ENCODE data around the gene KANK2.
"Not testable (repeated sequence)": the region's sequence is repeated elsewhere in the genome, so short reads cannot be mapped to it uniquely, and the experiment has no call there.

The KANK2 gene

DNA sequence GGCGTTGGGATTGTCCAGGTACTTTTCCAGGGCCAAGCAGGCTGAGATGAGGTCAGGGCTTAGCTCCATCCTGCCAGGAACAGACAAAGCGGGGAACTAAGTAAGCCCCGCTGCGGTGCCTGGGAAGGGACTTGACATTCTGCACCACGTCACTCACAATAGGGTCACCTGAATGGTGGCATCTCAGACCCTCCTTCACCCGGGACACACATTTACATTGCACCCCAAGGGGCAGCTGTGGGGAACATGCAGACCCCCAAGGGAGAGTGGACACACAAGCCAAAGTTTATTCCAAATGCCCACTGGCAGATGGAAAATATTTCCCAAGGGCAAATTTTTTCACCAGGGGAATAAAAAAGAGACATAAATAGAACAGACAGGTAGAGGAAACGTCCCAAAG is 21.4 kb downstream of the KANK2 start:
- no peak for DNase-seq (ENCODE audit: low read depth in 3 of 3, low spot score in 1 of 3)

DNA sequence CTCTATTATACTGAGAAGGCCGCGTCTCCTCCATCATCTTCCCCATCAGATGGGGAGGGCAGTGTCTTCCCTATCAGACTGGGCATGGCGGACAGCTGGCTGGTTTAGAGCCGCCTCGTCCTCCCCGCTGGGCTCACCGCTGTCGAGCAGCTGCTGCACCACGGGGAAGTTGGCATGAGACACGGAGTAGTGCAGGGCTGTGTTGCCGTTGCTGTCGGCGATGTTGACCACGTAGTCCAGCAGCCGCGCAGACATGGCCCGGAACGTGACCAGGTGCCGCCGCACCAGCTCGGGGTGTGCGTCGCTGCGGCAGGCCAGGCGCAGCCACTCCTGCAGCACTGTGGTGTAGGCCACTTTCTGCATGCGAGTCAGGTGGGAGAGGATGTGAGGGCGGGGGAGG is 23.0 kb downstream of the KANK2 start:
- no peak for DNase-seq (ENCODE audit: low read depth in 3 of 3, low spot score in 1 of 3)

DNA sequence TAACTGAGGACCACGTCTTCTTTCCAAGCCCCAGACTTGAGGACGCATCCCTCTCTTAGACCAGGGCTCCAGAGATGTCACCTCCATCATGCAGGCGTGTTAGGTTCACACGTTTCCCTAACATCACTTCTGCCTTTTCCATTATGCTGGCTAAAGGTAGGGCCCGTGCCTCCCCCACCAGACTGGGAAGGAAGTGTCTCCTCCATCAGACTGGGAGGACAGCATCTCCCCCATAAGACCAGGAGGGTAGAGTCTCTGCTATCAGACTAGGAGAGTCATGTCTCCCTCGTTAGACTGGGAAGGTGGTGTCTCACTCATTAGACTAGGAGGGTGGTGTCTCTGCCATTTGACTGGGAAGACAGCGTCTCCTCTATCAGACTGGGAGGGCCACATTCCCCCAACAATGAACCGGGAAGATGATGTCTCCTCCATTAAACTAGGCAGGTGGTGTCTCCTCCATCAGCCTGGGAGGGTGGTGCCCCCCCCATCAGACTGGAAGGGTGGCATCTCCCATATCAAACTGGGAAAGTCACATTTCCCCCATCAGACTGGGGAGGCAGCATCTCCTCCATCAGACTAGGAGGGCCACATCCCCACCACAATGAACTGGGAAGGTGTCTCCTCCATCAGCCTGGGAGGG is 23.7 kb downstream of the KANK2 start:
- DNase-seq (ENCODE audit: low read depth in 3 of 3, low spot score in 1 of 3): no peak

DNA sequence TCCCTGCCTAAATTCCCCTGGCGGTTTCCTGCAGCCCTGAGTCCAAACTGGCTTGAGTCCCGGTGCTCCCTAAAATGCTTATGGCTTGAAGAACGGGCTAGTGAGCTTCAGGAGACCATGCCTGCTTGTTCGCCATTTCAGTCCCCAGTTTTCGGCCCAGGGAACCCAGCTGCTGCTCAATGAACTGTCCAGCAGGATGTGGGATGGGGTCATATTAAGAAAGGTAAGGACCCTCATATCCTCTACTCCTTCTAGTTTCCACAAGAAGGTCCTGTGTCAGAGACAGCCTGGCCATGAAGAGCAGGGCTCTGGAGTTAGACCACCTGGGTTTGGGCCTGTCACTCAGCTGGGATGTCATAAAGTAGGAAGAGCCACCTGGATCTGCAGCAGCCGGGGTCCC is 24.8 kb downstream of the KANK2 start:
- no peak for DNase-seq (ENCODE audit: low read depth in 3 of 3, low spot score in 1 of 3)

DNA sequence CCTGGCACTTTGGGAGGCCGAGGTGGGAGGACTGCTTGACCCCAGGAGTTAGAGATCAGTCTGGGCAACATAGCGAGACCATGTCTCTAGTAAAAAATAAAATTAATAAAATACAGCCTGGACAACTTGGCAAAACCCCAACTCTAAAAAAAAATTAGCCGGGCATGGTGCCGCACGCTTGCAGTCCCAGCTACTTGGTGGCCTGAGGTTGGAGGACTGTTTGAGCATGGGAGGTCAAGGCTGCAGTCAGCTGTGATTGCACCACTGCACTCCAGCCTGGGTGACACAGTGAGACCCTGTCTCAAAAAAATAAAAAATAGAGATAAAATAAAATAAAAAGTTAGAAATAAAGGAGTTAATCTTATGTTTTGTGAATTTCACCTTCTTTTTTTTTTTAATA is 26.2 kb downstream of the KANK2 start:
- DNase-seq (ENCODE audit: low read depth in 3 of 3, low spot score in 1 of 3): no peak

DNA sequence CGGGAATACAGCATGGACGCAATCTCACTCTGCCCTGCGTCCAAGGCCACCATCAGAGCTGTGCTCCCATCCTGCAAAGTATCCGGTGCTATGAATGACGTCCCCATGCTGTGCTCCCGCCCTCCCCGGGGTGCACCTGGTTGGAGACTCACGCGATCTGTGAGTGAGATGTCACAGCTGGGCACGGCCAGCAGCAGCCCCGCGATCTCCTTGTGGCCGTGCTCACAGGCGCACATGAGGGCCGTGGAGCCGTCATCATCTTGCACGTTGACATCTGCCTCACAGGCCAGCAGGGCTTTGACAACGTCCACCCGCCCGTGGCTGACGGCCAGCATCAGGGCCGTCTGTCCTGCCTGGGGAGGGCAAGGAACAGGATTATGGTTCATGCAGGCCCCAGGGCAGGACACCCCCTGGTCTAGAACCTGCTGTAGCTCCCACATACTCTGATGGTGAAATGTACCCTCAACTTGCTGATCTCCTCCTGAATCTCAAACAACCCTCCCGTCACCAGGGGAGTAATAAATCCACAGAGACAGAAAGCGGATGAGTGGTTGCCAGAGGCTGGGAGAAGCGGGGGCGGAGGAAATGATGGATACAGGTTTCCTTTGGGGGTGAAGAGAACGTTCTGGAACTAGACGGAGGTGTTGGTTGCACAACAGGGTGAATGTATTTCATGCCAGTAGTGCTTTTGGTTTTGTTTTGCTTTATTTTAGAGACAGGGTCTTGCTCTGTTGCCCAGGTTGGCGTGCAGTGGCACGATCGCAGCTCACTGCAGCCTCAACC is 27.3 kb downstream of the KANK2 start:
- DNase-seq (ENCODE audit: low read depth in 3 of 3, low spot score in 1 of 3): no peak

DNA sequence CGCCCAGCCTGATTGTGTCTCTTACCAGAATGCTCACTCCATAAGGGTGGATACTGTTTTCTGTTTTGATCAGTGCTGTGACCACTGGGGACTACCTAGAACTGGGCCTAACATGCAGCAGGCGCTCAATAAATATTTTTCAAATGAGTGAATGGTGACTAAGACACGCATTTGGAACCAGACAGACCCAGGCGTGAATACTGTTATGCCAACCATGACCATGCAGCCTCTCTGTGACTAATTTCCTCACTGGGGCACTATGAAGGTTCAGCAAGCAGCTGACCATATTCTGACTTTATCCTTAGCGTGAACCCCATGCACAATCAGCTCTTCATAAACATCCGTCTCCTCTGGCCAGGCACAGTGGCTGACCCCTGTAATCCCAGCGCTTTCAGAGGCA is 28.8 kb downstream of the KANK2 start:
- DNase-seq (ENCODE audit: low read depth in 3 of 3, low spot score in 1 of 3): no peak

DNA sequence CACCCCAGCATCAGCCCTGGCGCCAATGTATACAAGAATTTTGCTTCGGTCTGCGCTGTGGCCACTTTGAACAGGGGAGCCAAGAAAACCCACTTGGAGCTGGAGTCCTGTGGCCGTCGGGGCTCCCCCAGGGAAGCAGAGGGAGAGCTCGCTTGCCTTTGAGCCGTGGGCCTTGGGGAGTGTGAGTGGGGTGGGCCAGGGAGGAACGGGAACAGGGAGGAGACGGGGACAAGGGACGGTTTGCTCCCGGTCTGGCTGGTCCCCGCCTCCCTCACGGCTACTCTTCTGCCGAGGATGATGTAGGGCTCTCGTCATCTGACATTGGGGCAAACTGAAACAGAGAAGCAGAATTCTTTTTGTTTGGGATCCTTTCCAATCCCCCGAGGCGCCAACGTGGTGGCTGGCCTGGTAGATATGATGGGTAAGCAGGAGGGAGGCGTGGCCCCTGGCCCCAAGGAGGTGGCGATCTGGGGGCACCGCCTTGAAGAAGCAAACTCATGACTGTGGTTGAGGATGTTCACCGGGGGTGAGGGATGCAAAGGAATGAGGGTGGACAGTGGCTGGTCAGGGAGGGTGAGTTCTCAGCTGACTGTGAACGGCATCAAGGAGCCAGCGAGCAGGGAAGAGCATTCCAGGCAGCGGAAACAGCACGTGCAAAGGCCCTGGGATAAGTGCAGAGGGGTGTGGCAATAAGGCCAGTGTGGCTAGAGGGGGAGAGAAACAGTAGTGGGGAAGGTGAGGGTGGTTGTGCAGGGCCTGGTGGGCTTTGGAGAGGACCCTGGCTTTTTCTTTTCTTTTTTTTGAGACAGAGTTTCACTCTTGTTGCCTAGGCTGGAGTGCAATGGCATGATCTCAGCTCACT is 30.8 kb downstream of the KANK2 start:
- DNase-seq (ENCODE audit: low read depth in 3 of 3, low spot score in 1 of 3): no peak

DNA sequence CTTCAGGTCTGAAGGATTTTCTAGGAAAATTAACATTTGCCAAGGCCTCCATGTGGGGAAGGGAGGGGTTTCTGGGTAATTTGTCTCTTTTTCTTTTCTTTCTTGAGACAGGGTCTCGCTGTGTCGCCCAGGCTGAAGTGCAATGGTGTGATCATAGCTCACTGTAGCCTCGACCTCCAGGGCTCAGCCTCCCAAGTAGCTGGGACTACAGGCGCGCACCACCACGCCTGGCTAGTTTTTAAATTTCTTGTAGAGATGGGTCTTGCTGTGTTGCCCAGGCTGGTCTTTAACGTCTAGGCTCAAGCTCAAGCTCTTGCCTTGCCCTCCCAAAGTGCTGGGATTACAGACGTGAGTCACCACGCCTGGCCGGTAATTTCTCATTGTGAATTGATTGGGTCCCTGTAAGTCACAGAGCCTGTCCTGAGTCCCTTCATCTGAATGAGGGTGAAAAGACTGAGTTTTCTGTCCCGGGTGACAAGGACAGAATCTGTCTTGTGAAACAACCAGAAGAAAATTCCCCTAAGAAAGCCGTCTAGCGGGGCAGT is 31.8 kb downstream of the KANK2 start:
- no peak for DNase-seq (ENCODE audit: low read depth in 3 of 3, low spot score in 1 of 3)

DNA sequence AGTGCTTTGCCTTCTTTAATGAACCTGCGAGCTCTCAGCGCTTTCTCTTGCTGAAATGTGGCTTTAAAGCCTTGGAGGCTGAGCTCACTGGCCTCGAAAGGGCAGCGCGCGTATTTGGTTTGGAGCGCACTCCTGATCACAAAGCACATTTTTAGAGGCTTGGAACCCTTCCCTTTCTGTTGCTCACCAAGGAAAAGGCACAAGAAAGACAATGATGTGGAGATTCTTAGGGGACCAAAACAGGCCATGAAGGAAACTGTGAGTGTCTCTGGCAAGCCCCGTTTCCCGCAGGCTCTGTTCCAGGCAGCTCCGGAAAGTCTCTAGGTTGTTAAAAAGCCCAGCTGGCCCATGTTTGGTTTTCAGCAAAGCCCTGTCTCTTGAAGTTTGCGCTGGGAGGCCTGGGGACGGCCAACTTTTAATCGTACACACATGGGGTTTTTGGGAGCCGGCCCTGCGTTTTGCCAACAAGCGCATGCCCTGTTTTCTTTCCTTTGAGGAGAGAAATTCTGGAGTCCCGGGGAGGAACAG is 32.4 kb downstream of the KANK2 start:
- no peak for DNase-seq (ENCODE audit: low read depth in 3 of 3, low spot score in 1 of 3)

DNA sequence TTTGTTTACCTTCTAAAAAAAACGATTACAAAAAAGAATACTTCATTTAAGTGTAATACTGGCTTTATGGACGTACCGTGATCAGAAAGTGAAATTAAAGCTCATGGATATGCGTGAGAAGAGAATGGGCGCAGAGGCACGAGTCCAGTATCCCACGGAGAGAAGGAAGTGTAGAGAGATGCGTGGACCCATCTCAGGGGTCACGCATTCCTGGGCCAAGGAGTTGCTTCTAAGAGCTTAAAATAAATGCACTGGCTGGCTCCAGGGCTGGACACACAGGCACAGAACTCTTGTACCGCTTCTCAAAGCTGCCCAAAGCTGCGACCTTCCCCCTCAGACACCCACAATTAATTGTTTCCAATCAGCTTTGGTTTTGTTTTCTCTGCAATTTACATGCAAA is 33.0 kb downstream of the KANK2 start:
- no peak for DNase-seq (ENCODE audit: low read depth in 3 of 3, low spot score in 1 of 3)

DNA sequence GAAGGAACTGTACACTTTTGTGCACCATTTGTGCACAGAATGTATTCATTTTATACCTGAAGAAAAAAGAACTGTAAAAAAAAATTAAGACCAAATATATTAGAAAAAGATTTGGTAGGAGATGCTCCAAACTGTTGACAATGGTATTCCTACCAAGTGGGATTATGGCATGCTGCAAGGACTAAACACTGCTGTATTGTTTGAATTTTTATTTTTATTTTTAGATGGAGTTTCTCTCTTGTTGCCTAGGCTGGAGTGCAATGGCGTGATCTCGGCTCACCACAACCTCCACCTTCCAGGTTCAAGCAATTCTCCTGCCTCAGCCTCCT is 36.9 kb downstream of the KANK2 start:
- DNase-seq (ENCODE audit: low read depth in 3 of 3, low spot score in 1 of 3): not testable (repeated sequence)

DNA sequence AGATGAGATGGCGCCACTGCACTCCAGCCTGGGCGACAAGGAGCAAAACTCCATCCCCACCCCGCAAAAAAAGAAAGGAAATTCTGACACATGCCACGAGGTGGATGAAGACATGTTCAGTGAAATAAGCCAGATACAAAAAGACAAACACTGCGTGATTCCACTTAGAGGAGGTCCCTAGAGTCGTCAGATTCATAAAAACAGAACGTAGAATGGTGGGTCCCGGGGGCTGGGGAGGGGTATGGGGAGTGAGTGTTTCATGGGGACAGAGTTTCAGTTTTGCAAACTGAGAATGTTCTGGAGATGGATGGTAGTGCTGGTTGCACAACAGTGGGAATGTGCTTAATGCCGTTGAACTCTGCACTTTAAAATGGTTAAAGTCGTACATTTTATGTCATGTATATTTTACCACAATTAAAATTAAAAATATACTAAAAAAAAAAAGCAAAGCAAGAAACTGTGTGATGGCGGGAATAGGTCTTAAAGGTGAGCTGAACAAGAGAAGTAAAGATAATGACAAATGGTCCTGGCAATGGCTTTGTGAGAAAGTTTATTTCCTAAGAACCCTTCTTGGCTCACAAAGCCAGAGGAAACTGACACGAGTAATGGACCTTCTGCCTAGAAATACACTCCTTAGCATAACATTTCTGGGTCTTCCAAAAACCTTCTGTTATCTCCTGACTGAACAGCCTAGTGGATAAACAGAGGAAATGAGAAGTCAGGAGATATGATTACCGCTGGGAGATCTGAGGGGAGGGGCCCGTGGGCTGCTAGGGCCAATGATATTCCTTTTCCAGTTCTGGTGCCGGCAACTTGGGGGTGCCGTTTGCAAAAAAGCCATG is 37.5 kb downstream of the KANK2 start:
- no peak for DNase-seq (ENCODE audit: low read depth in 3 of 3, low spot score in 1 of 3)

DNA sequence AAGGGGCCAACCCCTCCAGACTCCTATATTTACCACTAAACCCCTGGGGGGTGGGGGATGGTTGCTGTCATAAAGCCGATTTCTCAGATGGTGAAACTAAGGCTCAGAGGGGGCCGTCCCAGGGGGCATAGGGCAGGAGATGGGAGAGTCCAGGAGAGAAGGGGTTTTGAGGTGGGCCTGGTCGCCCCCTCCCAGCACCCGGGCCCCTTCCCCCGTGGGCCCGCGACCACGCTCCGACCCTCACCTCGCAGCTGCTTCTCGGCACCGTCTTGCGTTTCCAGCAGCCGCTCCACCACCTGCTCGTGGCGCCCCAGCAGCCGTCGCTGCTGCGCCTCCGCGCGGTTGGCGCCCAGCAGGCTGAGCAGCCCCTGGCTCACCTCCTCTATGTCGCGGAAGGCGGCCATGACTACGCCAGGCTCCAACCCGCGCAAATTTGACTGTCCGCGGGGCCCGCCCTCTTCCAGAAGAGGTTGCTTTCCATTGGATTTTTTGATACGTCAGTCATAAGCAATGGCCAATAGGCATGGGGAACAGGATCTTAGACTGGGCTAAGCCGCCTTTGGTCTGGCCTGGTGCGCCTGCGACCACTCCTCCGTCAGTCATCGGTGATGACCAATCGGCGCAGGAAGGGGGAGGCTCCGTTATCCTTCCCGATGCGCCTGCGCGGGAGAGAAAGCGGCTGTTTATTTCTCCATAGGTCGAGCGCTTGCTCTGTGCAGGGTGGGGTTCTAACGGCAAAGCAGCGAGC is 41.8 kb downstream of the KANK2 start, which contains the start of gene SPC24:
Gene SPC24, minus strand, starts transcription at position 410 of the 748 bp plus-strand sequence. Its CDS starts 6 bp downstream, at position 404.
- DNase-seq (ENCODE audit: low read depth in 3 of 3, low spot score in 1 of 3): peak; percentile 71 to 76 (median 74)

DNA sequence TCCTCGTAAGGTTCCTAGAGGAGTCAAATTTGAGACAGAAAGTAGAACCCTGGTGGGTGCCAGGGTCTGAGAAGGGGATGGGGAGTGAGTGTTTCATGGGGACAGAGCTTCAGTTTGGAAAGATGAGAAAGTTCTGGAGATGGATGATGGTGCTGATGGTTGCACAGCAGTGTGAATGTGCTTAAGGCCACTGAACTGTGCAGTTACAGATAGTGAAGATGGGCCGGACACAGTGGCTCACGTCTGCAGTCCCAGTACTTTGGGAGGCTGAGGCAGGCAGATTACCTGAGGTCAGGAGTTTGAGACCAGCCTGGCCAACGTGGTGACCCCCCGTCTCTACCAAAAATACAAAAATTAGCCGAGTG is 42.7 kb downstream of the KANK2 start:
- DNase-seq (ENCODE audit: low read depth in 3 of 3, low spot score in 1 of 3): no peak

DNA sequence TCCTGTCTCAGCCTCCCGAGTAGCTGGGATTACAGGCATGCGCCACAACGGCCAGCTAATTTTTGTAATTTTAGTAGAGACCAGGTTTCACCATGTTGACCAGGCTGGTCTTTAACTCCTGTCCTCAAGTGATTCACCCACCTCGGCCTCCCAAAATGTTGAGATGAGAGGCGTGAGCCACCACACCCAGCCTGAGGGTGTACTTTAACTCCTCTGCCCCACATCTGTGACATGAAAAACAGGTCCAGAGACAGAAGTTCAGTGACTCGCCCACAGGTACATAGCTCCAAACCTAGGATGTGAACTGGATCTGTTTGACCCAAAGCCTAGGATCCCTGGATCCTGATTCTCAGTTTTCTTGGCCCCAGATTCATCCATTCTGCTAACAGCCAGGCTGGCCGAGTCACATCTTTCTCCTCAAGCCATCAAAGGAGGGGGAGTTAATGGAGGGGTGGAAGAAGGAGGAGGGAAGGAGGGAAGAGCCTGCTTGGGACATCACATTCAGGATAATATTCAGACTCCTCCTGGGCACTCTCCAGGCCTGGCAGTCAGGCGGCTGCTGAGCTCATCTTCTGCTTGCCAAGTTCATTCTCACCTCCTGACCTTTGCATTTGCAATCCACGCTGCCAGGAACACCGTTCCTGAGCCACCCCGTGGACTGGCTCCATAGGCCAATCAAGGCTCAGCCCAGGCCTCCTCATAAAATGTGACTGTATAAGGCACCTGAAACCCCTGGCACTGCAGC is 44.9 kb downstream of the KANK2 start:
- no peak for DNase-seq (ENCODE audit: low read depth in 3 of 3, low spot score in 1 of 3)

DNA sequence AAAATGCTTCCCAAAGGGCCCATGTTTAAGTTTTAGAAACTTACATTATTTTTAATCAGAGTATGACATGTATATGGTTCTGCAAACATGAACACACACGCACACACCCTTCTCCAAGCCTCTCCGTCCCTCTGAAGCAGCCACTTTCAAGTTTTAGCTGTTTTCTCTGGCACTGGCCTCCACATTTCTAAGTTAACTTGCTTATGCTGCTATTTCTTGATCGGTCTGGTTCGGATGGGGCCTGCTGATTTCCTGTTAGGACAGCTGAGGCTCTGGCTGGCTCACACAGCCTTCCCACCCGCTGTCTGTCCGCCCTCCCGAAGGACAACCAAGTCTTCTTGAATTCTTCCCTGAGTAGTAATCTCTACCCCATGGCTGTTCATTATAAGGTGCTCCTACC is 46.2 kb downstream of the KANK2 start:
- DNase-seq (ENCODE audit: low read depth in 3 of 3, low spot score in 1 of 3): no peak

DNA sequence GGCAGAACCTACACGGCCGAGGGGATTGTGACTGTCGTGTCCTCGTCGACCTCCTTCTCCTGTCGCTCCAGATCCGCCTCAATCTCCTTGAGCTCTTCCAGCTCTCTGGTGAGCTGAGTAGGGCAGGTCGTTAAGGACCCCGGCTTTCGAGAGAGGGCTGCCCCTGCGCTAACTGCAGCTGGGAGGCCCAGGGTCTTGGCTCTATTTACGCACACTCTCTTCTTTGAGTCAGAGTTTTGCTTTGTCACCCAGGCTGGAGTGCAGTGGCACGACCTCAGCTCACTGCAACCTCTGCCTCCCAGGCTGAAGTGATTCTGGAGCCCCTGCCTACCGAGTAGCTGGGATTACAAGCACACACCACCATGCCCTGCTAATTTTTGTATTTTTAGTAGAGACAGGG is 49.3 kb downstream of the KANK2 start:
- DNase-seq (ENCODE audit: low read depth in 3 of 3, low spot score in 1 of 3): no peak

DNA sequence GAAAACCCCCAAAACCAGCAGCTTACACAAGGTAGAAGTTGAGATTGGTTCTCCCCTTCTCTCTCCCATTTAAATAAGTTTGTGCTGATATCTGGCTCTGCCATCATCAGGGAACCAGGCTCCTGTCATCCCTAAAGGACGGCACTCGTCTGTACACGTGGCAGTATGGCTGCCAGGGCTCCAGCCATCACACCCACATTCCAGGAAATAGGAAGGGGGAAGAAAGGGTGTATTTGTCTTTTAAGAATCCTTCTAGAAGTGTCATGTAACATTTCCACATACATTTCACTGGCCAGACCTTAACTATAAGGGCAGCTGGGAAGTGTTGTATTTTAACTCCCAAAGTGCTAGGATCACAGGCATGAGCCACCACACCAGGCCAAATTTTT is 51.8 kb downstream of the KANK2 start:
- DNase-seq (ENCODE audit: low read depth in 3 of 3, low spot score in 1 of 3): no peak
